AG10803 (cell line): ENCODE results near the gene GBP6.
"Not testable (repeated sequence)": the region's sequence is repeated elsewhere in the genome, so short reads cannot be mapped to it uniquely, and the experiment has no call there.

Experiments used
- DNase-seq: peaks from one replicate; pipeline ENCODE4 v3.0.0; 2010; ENCODE audit warnings: low read depth
- H3K4me3 ChIP-seq: 2 replicates; pipeline ENCODE4 v1.5.1; 2011; ENCODE audit warnings: mild to moderate bottlenecking, low read length, control low read depth
- CTCF ChIP-seq: conservative IDR thresholded peaks from 2 replicates; pipeline ENCODE4 v1.5.1; 2011; ENCODE audit warnings: mild to moderate bottlenecking, low read length, control low read depth, inconsistent platforms

Gene GBP6

GRCh38 chr1:89367221-89367620 is 3.4 kb downstream of the GBP6 start:
- no peak overlapping the region for H3K4me3 ChIP-seq
- TF ChIP-seq CTCF = no peak
- no peak for DNase-seq

GRCh38 chr1:89369331-89369730 is 5.5 kb downstream of the GBP6 start:
- no peak overlapping the region for H3K4me3 ChIP-seq
- DNase-seq = no peak
- no peak for TF ChIP-seq CTCF

- H3K4me3 ChIP-seq, DNase-seq: not testable (repeated sequence)
Observed at GRCh38 chr1:89373810-89374209, 10.0 kb downstream of the GBP6 start.

- H3K4me3 ChIP-seq = no peak overlapping the region
- no peak for TF ChIP-seq CTCF
- DNase-seq = no peak
Observed at GRCh38 chr1:89378001-89378400, 14.1 kb downstream of the GBP6 start.

GRCh38 chr1:89381618-89382017 is 17.8 kb downstream of the GBP6 start:
- no peak overlapping the region for H3K4me3 ChIP-seq
- TF ChIP-seq CTCF = no peak
- DNase-seq = no peak

GRCh38 chr1:89382479-89382878 is 18.6 kb downstream of the GBP6 start:
- DNase-seq = no peak
- no peak overlapping the region for H3K4me3 ChIP-seq
- no peak for TF ChIP-seq CTCF

GRCh38 chr1:89383185-89383584 is 19.3 kb downstream of the GBP6 start:
- H3K4me3 ChIP-seq = no peak overlapping the region
- no peak for TF ChIP-seq CTCF
- DNase-seq = no peak

- no peak for DNase-seq
- no peak for TF ChIP-seq CTCF
- H3K4me3 ChIP-seq = no peak overlapping the region
Observed at GRCh38 chr1:89390707-89391106, 26.8 kb downstream of the GBP6 start.
